DOHH2 (cell line): ENCODE data around the gene KRT14.

Experiments
- CTCF ChIP-seq: fragments of 200-600 bp; sonication (generic); IDR thresholded peaks from one replicate; pipeline ENCODE4 v1.5.1; 2014; ENCODE audit warnings: antibody characterized with exemption, mild to moderate bottlenecking, low read depth, low read length; ENCODE audit not compliant: poor library complexity, severe bottlenecking
- EZH2phosphoT487 ChIP-seq: fragments of 200-600 bp; sonication (generic); IDR thresholded peaks from 2 replicates; pipeline ENCODE4 v1.6.1; 2017; ENCODE audit warnings: borderline replicate concordance, mild to moderate bottlenecking, antibody characterized with exemption, low read length, moderate library complexity, mixed read lengths

- TF ChIP-seq CTCF (no peak), EZH2phosphoT487 (no peak)
Measured at GRCh38 chr17:41547378-41547841, 39.3 kb downstream of the KRT14 start.
